GM11168 (cell line): Measurements from ENCODE around the gene ZP2.

ENCODE experiments used
- in situ Hi-C: fragments of 300-500 bp; cut with MboI; formaldehyde crosslinking; loops from one replicate; pipeline ENCODE4 v1.12.0; 2022; ENCODE audit warnings: low sequenced_read_pairs; ENCODE audit not compliant: unreplicated experiment

Gene ZP2

DNA sequence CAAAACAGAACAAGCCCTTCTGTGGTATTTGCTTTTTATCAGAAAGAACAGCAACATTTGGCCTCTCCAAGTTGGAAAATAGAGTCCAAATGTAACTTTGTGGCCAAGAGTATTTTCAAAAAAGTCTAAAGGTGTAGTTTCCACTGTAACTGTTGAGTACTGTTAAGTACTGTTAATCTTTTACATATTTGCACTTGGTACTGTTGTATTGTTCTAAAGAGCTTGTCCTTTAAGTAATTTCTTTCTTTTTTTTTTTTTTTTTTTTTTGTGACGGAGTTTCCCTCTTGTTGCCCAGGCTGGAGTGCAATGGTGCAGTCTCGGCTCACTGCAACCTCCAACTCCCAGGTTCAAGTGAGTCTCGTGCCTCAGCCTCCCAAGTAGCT is 31.4 kb downstream of the ZP2 start:
- in situ Hi-C loops, result loop anchor here (10.0 kb wide), 1 partner anchor 1495 kb away; no protein-coding TSS in a partner anchor

DNA sequence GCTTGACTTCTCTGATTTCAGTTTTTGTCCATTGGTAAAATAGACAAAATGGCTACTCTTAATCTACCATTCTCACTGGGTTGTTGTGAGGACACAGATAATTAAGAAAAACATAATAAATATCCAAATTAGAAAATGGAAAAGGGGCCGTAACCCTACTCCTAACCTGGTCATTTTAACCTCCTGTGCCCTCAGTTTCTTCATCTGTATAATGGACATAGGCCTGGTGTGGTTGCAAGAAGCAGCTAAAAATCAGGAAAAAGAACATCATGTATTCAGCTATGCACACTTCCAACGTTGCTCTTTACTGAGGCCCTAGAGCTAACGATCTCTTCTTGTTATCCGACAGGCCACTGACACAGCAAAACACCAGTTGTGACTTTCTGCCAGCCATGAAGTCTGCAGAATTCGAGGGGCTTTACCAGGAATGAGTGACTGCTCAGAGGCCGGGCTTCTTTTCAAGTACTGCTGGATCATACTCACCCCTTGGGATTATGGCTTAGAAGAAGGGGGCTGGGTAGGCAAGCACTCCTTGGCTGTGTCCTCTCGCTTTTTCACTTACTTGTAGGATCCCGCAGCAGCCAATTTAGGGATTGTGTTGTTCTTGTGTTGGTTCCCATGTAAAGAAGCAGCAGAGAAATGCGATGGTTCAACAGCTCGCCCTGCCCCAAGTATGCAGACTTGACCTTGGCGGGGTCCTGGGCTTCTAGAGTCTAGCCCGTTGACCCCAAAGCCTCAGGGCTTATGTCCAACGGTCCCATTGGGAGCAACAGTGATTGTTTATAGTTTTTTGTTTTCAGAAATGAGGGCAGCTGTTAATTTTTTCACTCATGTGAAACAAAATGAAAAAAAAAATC is 32.0 kb downstream of the ZP2 start:
- in situ Hi-C loops, result loop anchor here (10.0 kb wide), 1 partner anchor 1495 kb away; no protein-coding TSS in a partner anchor

DNA sequence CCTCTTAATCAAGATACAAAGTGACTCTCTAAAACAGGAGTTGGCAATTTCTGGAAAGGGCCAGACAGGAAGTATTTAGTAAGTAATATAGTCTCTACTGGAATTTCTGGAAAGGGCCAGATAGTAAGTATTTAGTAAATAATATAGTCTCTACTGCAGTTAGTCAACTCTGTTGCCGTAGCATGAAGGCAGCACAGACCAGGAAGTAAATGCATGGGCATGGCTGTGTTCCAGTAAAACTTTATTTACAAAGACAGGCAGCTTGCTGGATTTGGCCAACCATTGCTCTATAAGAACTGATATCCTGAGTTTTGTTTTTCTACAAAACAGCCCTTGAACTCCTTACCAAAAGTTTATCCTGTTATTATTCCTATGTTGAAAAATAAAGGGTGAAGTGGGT is 36.0 kb downstream of the ZP2 start:
- in situ Hi-C loops, result loop anchor here (10.0 kb wide), 1 partner anchor 1499 kb away; no protein-coding TSS in a partner anchor

DNA sequence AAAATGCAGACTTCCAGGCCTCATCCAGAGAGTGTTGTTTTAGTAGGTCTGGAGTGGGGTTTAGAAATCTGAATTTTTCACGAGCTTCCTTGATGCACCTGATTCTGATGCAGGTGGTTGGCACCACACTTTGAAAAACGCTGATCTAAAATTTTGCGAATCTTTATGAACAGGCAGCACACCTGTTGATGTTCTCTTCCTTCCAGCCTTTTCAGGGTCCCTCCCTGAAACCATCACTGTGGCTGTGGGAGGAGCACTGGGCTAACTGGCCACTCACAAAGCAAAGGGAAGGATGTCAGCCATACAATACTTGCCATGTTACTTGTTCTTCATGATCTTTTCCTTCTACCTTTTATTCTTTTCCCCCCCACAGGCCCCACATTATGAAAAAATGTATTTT is 38.7 kb downstream of the ZP2 start:
- in situ Hi-C loops, result loop anchor here (10.0 kb wide), 1 partner anchor 1502 kb away; no protein-coding TSS in a partner anchor

DNA sequence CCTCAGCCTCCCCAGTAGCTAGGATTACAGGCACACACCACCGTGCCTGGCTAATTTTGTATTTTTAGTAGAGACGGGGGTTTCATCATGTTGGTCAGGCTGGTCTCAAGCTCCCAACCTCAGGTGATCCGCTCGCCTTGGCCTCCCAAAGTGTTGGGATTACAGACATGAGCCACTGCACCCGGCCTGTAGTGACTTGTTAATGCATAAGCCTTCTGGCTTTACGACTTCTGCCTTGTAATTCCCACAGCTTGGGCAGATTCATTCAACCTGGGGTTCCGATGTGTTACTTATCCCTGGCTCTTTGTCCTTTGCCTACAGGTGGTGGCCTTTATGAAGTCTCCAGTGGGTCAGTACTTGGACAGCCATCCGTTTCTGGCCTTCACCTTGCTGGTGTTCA is 41.3 kb downstream of the ZP2 start:
- in situ Hi-C loops, result loop anchor here (10.0 kb wide), 1 partner anchor 1505 kb away; no protein-coding TSS in a partner anchor

DNA sequence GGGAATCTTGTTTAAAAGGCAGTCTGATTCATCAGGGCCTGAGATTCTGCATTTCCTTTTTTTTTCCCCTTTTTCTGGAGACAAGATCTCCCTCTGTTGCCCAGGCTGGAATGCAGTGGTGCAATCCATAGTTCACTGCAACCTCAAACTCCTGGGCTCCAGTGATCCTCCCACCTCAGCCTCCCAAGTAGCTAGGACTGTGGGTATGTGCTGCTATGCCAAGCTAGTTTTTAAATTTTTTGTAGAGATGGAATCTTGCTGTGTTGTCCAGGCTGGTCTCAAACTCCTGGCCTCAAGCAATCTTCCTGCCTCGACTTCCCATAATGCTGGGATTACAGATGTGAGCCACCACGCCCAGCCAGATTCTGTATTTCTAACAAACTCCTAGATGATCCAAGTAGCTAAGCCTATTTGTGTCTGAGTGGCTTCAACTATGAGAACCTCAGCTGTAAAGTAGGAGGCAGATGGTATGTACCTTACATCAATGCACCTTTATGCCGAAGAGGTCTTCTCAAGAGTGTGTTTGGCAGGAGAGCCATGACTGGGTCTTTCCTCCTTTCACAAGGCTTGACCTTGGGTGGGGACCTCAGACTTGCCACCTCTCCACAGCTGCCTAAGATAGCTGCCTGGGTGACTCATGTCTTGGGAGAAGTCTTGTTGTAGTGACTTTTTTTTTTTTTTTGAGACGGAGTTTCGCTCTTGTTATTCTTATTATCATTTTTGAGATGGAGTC is 42.0 kb downstream of the ZP2 start:
- in situ Hi-C loops, result no loop called here

DNA sequence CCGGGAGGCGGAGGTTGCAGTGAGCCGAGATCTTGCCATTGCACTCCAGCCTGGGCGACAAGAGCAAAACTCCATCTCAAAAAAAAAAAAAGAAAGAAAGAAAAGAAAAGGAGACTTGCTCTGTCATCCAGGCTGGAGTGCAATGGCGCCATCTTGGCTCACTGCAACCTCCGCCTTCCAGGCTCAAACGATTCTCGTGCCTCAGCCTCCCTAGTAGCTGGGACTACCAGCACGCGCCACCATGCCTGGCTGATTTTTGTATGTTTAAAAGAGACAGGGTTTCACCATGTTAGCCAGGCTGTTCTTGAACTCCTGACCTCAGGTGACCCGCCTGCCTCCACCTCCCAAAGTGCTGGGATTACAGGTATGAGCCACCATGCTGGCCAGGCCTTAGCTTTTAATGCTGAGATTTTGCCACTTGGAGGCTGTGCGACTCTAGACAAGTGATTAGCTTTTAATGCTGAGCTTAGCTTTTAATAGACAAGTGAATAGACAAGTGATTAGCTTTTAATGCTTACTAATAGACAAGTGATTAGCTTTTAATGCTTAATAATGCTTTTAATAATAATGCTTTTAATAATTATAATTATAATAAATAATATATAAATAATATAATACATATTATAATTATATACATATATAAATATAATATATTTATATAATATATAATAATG is 43.3 kb downstream of the ZP2 start:
- in situ Hi-C loops, result no loop called here

DNA sequence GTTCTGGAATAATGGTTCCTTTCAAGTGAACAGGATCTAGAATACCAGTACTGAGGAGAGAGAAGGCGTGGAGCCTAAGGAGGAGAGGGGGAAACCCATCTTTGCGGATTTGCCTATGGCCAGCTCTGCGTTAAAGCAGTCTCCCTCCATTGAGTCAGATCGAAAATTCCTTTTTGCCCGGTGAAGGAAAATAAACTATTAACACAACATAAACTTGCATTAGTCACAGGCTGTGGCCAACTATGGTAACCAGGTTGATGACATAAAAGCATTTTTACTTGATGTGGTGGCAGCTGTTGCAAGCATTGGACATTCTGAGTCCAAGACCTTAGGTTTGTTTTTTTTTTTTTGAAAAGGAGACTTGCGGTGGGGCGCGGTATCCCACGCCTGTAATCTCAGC is 44.0 kb downstream of the ZP2 start:
- in situ Hi-C loops, result no loop called here

DNA sequence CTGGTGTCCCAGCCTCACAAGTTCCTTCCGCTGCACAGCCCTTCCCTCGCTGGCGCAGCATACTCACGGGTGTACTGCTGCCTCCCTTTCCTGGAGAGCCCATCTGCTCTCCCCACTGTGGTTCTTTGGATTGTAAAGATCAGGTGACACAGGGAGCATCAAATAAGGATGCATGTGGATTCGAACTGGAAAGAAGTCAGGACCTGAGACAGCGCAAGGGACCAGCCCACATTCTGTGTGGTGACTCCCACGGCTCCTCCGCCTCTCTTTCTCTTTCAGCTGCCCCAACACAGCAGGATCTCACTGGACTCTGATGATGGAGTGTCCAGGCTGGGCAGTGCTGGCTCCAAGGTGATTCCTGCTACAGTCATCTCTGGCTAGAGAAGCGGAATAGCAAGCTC is 44.8 kb downstream of the ZP2 start:
- in situ Hi-C loops, result no loop called here

DNA sequence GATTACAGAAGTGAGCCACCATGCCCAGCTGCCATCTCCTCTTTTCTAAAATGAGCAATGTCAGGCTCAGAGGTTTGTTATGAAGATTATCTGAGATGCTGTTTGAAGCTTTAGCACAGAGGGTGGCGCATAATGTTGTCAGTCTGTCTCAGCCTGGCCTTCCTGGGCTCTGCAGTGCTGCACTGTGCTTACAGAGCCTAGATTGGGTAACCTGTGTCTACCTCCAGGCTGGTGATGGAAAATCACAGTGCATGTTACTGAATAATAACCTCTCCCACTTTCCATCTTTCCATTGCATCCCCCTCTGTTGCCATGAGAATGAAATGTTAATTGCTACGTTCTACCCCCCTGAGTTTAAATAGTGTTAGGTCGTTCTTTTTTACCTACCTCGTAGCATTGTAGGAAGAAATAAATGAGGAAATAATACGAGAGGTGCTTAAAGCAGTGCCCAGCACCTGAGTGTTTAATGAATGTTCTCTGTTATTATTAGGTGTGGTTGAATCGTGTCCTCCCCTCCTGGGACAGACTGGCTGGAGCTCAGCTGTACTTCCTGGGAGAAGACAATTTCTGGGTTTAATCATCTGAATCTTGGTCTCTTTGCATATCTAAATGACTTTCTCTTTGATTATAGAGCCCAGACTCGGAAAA is 46.7 kb downstream of the ZP2 start:
- in situ Hi-C loops, result no loop called here

DNA sequence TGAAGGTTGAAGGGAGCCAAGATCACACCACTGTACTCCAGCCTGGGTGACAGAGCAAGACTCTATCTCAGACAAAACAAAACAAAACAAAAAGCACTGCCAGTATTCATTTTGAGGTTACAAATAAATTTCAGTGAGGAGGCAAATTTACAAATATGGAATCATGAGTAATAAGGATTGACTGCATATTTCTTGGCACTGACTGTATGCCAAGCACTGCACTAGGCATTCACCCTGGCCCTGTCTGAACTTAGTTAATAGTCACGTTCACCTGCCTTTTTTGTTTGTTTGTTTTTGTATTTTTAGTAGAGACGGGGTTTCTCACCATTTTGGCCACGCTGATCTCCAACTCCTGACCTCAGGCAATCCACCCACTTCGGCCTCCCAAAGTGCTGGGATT is 47.8 kb downstream of the ZP2 start:
- in situ Hi-C loops, result no loop called here

DNA sequence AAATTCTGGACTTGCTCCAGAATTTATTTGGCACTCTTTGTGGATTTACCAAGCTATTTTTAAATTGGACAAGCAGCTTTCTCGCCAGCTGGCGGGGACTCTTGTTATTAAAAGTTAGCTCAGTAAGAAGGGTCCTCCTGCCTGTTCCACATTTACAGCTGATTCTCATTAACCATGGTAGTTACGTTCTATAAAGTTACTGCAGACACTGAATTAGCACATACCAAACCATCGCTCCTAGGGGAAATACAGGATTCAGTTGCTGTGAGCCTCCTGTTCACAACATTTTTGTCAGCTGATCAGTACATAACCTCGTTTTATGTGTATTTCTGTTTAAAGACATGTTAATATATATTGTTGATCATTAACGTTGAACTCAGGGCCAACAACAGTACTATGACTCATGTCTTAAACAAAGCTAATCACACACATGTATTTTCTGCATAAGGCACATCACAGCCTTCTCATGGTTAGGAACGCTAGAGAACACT is 48.7 kb downstream of the ZP2 start:
- in situ Hi-C loops, result no loop called here

DNA sequence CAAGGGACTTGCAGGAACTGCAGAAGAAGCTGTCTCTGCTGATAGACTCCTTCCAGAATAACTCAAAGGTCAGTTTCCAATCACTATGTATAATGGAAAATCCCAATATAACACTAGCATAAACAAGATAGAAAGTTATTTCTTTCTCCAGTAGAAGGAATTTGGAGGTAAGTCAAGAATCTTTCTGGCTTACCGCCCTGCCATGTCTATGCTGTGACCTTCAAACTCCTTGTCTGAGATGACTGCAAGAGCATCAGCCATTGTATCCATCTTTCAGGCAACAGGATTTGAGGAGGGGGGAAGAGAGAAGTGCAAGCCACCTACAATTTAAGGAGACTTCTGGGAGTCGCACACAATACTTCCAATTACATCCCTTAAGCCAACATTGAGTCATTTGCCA is 50.2 kb downstream of the ZP2 start:
- in situ Hi-C loops, result no loop called here

DNA sequence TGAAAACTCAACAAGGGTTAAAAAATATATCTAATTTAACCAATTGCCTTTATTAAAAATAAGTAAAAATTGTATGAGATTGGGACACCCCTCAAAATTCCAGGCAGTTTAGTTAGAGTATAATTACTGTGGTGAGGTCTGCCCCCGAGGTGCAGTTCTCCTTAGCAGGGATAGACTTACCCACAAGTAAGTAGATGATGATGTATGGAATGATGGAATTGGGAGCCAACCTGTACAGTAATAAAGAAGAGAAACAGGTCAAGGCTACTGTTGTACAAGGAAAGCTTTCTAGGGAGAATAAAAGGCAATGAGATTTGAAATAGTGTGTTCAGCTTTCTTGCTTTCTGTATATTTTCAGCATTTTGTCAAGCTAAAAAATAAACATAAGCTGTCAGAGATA is 51.1 kb downstream of the ZP2 start:
- in situ Hi-C loops, result no loop called here

DNA sequence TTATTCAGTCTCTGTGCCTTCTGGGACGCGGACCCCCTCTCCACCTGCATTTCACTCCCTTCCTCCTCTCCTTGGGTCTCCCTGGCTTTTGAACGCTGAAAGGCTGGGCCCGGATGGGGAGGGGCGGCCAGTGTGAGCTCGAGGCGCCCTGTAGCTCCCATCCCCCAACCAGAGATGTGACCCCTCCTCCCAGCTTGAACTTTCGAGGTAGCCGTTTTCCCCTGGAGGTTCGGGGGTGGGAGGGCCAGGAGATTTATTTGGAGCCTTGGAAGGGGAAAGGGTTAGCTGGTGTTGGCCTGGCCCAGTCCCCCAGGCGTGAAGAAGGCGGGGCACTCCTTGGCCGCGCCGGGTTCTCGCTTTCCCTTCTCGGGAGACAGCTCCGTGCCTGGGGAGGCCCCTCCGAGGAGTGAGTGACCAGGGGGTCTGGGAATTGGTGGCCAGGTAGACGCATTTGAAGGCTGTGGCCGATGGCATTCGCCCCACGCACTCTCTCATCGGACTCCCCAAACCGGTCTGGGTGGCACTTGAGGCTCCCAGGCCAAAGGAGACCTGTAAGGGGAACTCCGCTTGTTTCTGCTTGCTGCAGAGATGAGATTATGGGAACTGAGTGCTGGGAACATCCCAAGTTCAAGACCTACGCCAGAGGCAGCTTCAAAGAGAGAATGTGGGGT is 52.0 kb downstream of the ZP2 start:
- in situ Hi-C loops, result no loop called here

DNA sequence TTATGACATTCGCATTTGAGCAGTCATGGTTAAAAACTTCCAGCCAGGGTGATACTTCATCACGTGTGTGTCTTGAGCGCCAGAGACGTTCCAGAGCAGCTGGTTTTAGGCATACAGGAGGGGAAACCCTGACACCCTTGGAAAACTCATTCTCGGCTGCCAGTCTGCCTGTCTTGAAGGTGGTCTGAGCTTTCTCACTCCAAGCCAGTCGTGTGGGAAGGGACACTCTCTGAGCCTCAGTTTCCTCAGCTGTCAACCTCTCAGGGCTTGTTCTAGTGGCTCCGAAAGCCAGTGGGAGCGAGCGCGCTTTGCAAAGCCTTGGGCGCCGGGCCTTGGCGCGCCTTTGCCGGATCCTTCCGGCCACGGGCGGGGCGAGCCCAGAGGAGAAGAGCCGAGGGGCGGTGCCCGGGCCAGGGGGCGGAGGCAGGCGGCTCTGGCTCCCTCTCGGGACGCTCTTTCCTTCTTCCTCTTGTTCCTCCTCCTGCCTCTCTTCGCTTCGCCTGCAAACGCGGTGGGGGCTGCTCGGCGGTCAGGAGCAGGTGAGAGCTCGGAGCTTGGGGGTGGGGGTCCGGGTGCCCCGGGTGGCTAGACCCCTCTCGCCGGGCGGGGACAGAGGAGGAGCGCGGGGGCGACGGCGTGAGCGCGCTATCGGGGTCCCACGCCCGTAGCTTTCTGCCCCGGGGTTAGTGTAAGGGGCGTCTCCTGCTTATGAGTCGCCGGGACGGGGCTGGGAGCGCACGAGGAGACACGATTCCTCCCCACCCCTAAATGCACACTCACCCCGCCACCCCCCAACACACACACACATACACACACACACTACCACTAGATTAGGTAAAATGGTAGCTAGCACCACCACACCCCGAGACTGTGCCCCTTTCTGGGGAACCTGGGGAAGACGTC is 52.9 kb downstream of the ZP2 start, which contains the start of gene LDAF1:
Gene LDAF1, plus strand, starts transcription at position 467 of the 903 bp plus-strand sequence. CDS start 2,509 bp downstream, outside the sequence.
- in situ Hi-C loops, result no loop called here

DNA sequence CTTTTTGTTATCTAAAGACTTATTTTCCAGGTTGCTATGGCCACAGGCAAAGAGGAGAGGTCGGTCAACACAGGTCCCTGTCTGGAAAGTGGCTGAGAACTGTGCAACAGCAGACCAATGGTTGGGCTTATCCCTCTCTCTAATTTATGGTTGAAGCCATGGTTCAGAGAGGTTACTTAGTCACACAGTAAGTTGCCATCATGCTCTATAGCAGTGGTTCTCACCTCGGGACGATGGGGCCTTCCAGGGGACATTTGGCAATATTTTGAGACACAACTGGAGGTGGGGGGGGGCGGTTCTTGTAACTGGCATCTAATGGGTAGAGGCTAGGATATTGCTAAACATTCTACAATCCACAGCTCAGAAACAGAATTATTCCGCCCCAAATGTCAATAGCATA is 53.7 kb downstream of the ZP2 start:
- in situ Hi-C loops, result no loop called here

DNA sequence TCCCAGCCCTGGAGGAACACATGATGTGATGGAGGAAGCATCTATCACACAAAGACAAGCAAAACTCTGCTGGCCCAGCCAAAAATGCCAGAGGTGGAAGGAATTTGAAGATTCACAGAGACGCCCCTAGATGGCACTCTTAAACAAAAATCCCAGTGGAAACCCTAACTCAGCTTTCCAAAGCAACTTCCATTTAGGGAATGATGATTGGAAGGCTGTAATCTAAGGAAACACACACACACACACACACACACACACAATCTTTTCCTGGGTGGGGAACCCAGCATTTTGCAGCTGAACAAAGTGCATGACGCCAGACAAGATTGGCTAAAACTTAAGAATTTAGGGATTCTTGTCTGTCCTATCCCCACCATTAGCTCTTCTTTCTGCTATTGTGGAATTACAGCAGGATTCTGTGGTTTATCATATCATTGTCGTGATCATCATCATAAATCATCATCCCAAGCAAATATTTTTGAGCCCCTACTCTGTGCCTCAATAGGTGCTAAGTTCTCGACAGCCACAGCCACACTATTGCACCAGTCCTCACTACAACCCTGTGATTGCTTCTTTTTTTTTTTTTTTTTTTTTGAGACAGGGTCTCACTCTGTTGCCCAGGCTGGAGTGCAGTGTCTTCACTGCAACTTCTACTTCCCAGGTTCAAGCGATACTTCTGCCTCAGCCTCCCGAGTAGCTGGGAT is 54.5 kb downstream of the ZP2 start:
- in situ Hi-C loops, result no loop called here
